Activated naive CD4-positive, alpha-beta T cell treated with anti-CD3 and anti-CD28 coated beads for 36 hours (primary cell): ENCODE results near the gene RPL11. TPM values are rescaled to one million over a fixed set of nuclear protein-coding genes. Genes with fewer than 3 reads are reported as not detected.
"Not testable (repeated sequence)": the region's sequence is repeated elsewhere in the genome, so short reads cannot be mapped to it uniquely, and the experiment has no call there.

Experiments used
- CTCF ChIA-PET: fragments of 350-600 bp; sonication (Branson Sonifier 250); formaldehyde crosslinking; loops from one replicate; lab custom pipeline; 2021; ENCODE audit warnings: antibody characterized with exemption; lab: Charles Lee
- DNase-seq: peaks from one replicate; pipeline ENCODE4 v3.0.0-alpha.2; 2020
- H3K27ac Mint-ChIP-seq: one replicate; pipeline ENCODE4 v1.8.0; 2021; ENCODE audit warnings: mild to moderate bottlenecking, mixed read lengths
- H3K27me3 Mint-ChIP-seq: one replicate; pipeline ENCODE4 v1.8.0; 2021; ENCODE audit warnings: low read depth, mixed read lengths
- H3K36me3 Mint-ChIP-seq: one replicate; pipeline ENCODE4 v1.8.0; 2021; ENCODE audit warnings: low read depth, mixed read lengths
- H3K4me1 Mint-ChIP-seq: one replicate; pipeline ENCODE4 v1.8.0; 2021; ENCODE audit warnings: low read depth, mixed read lengths
- H3K4me3 Mint-ChIP-seq: one replicate; pipeline ENCODE4 v1.8.0; 2021; ENCODE audit warnings: mild to moderate bottlenecking, moderate library complexity, mixed read lengths
- H3K9me3 Mint-ChIP-seq: one replicate; pipeline ENCODE4 v1.8.0; 2021; ENCODE audit warnings: mixed read lengths
- intact Hi-C: fragments of 100-400 bp; cut with micrococcal nuclease; formaldehyde crosslinking; loops from one replicate; pipeline ENCODE4 v1.15.1; 2023
- total RNA-seq, 2 experiments: library from RNA; stranded (reverse); gene quantifications; one replicate each; pipeline ENCODE4 v1.2.3, GENCODE V29; 2021

The RPL11 gene
- total RNA-seq: 1,000 to 10,000 TPM; 1,701 to 1,742 TPM

DNA sequence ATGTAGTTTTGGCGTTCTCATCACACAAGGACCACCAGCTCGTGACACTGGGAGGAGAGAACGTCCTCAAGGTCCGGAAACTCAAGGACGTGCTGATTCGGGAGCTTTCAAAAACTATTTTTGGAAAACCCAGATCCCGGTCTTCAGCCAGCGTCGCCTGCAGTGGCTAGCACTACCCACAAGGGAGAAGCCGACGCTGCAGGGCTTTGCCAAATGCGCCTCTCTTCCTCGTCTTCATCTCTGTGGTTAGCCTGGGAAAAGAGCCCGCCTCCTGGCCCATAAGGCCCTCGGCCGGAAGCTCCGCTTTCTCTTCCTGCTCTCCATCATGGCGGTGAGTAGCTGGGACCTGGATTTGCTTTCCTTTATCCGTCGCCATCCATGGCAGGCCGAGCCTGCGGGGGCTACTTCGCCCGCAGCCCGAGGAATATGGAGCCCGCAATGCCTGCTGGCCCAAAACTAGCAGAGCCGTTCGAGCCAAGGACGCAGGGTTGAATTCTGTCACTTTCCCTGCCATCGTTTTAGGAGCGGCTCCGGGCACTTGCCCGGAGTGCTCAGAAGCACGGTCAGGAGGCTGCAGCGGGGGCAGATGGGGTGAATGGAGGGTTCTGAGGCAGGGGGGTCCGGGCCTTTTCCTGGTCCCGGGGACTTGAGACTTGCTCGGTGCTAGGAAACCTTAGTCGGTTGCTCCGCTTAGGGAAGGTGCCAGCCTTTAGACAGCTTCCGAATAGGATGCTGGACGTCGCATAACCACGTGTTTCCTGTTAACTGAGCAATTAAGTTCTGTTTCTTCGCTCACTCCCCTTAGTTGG, at the start of gene RPL11:
Gene RPL11 (plus strand): TSS at position 308 of the 809 bp plus-strand sequence. CDS start 18 bp downstream, at position 326.
- intact Hi-C loops: loop anchor here (1.0 to 2.0 kb wide), 5 partner anchors 52 to 347 kb away; partner anchors contain the start of genes ELOA, FUCA1, GALE and HNRNPR
- peak; percentile 93 for DNase-seq
- Mint-ChIP-seq H3K27me3 (peaks cover under 1% of the 10 kb centered on the region), H3K9me3 (no peaks in the 10 kb centered on the region), H3K4me3 (peak within 1 kb of the TSS; percentile 95), H3K36me3 (peaks cover 51% of the 10 kb centered on the region), H3K27ac (peak within 1 kb of the TSS; percentile 97), H3K4me1 (peaks cover 43% of the 10 kb centered on the region)
- CTCF ChIA-PET: interaction anchor here (0.6 to 3.5 kb wide), 22 partner anchors 9 to 802 kb away, joined by 3 to 15 read pairs (median 3); partner anchors contain the start of gene PITHD1

DNA sequence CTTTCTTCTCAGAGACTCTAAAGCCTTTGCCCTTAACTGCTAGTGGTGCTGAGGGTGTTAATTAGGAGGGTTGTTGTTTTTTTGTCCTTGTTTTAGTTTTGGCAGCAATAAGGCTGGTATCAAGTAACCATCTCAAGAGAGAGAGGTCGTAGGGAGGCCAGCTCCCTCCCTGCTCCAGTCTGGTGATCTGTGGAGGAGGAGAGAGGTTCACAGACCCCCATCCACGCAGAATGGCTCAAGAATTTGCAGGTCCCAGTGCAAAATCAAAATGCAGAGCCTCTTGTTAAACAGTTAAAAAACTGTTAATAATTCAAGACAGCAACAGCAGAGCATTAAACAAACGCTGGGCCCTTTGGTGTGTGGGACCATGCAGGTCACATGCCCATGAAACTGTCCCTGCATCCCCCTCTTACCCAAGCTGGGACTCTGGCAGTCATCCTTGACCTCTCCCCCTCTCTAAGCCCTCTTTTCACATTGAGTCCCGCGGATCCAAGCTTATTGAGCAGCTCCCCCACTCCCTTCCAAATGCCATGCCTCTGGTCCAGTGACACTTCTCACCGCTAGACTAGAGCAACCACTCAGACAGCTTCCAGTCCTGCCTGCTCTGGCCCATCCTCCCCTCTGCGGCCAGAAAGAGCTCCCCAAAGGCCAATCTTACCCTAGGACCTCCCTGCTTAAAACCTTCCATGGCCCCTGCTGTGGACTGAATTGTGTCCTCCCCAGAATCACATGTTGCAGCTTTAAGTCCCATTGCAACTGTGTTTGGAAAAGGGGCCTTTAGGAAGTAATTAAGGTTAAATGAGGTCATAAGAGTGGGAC, 47.7 kb upstream of the RPL11 start:
- Mint-ChIP-seq H3K4me1 (no peaks in the 10 kb centered on the region), H3K9me3 (no peaks in the 10 kb centered on the region), H3K27ac (no peak overlapping the region), H3K4me3 (no peak overlapping the region), H3K27me3 (no peaks in the 10 kb centered on the region), H3K36me3 (no peaks in the 10 kb centered on the region)
- CTCF ChIA-PET: interaction anchor here (1.4 to 4.2 kb wide), 8 partner anchors 9 to 148 kb away, joined by 3 to 17 read pairs (median 6); no protein-coding TSS in a partner anchor
- intact Hi-C loops: no loop called here
- DNase-seq: no peak

DNA sequence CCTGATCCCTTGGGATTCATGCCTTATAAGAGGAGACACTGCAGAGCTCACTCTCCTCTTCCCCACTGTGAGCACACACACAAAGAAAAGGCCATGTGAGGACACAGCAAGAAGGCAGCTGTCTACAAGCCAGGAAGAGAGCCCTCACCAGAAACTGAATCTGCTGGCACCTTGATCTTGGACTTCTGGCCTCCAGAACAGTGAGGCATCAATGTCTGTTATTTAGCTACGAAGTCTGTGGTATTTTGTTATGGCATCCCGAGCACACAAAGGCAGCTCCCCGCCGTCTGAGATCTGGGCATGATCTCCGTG, 47.1 kb upstream of the RPL11 start:
- H3K4me1 Mint-ChIP-seq: no peaks in the 10 kb centered on the region
- intact Hi-C loops: no loop called here
- H3K27ac Mint-ChIP-seq: no peak overlapping the region
- no peaks in the 10 kb centered on the region for H3K9me3 Mint-ChIP-seq
- CTCF ChIA-PET: interaction anchor here (0.5 to 4.2 kb wide), 11 partner anchors 8 to 149 kb away, joined by 3 to 17 read pairs (median 6); no protein-coding TSS in a partner anchor
- H3K36me3 Mint-ChIP-seq: no peaks in the 10 kb centered on the region
- H3K4me3 Mint-ChIP-seq: no peak overlapping the region
- no peaks in the 10 kb centered on the region for H3K27me3 Mint-ChIP-seq
- no peak for DNase-seq

DNA sequence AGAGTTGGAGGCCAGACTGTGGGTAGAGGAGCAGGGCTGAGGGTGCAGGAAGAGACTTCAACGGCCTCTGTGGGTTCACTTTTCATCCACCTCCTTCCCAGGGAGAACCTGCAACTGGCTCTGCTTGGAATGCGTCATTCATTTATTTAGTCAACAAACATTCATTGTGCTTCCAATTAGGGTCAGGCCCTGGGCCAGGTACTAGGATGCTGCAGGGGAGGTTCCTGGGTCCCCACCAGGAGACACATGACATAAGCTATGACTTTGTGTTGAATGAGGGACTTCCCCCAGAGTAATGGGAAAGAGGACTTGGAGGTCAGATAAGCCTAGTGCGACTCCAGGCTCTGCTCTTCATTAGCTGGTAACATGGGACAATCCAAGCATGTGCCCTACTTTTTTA, 46.3 kb upstream of the RPL11 start:
- Mint-ChIP-seq H3K4me3 (no peak overlapping the region), H3K9me3 (no peaks in the 10 kb centered on the region), H3K27ac (no peak overlapping the region), H3K4me1 (no peaks in the 10 kb centered on the region), H3K27me3 (no peaks in the 10 kb centered on the region), H3K36me3 (no peaks in the 10 kb centered on the region)
- intact Hi-C loops: no loop called here
- no peak for DNase-seq
- CTCF ChIA-PET: interaction anchor here (0.5 to 4.2 kb wide), 9 partner anchors 8 to 151 kb away, joined by 3 to 17 read pairs (median 7); no protein-coding TSS in a partner anchor

DNA sequence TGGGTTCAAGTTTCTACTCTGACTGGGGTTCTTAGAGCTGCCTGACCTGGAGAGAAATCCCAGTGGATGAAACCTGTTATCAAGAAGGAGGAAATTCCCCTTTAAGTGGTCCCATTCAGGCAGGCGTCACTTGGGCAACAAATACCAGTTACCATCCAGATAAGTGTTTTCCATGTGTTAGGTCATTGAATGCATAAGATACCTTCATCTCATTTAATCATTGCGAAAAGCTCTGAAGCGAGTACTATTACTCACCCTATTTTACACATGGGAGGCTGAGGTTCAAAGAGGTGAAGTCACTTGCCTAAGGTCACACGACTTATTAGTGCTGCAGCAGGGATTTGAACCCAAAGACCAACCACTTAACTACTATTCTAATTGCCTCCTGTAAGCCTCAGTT, 45.5 kb upstream of the RPL11 start:
- no peaks in the 10 kb centered on the region for H3K9me3 Mint-ChIP-seq
- DNase-seq: no peak
- no peak overlapping the region for H3K4me3 Mint-ChIP-seq
- intact Hi-C loops: no loop called here
- H3K27me3 Mint-ChIP-seq: no peaks in the 10 kb centered on the region
- no peaks in the 10 kb centered on the region for H3K4me1 Mint-ChIP-seq
- H3K36me3 Mint-ChIP-seq: no peaks in the 10 kb centered on the region
- CTCF ChIA-PET: interaction anchor here (0.5 to 4.2 kb wide), 5 partner anchors 9 to 152 kb away, joined by 3 to 17 read pairs (median 8); no protein-coding TSS in a partner anchor
- no peak overlapping the region for H3K27ac Mint-ChIP-seq

DNA sequence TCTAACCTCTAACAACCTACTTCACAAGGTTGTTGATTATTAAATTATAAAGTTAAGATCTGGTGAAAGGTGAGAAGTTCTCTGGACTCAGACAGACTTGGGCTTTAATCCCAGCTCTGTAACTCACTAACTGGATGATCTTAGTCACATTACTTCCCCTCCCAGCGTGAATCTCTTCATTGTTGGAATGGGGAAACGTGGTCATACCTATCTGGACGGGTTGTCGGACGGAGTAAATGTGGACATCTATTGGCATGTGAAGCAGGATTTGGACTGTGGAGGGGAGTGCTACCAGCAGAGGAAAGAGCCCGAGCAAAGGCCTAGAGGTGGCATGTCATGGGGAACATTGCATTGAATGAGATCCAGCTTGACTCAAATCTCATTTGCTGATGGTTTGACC, 45.1 kb upstream of the RPL11 start:
- Mint-ChIP-seq H3K27ac (no peak overlapping the region), H3K27me3 (no peaks in the 10 kb centered on the region), H3K36me3 (no peaks in the 10 kb centered on the region), H3K4me1 (no peaks in the 10 kb centered on the region), H3K4me3 (no peak overlapping the region), H3K9me3 (no peaks in the 10 kb centered on the region)
- no peak for DNase-seq
- CTCF ChIA-PET: interaction anchor here (2.5 to 4.2 kb wide), 4 partner anchors 10 to 149 kb away, joined by 7 to 17 read pairs (median 10); no protein-coding TSS in a partner anchor
- intact Hi-C loops: no loop called here

DNA sequence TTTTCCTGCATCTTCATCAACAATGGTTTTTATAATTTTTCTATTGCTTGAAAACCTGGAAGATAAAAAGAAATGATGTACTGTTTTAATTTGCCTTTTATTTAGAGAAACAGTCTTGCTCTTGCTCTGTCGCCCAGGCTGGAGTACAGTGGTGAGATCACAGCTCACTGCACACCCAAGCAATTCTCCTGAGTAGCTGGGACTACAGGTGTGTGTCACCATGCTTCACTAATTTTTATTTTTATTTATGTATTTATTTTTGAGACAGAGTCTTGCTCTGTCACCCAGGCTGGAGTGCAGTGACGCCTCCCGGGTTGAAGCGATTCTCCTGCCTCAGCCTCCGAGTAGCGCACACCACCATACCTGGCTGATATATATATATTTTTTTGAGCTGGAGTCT, 43.0 kb upstream of the RPL11 start:
- CTCF ChIA-PET: interaction anchor here (0.7 kb wide), 1 partner anchor 11 kb away, joined by 3 read pairs; no protein-coding TSS in a partner anchor
- Mint-ChIP-seq H3K27ac (no peak overlapping the region), H3K9me3 (no peaks in the 10 kb centered on the region), H3K27me3 (no peaks in the 10 kb centered on the region), H3K4me1 (no peaks in the 10 kb centered on the region), H3K36me3 (no peaks in the 10 kb centered on the region), H3K4me3 (no peak overlapping the region)
- DNase-seq: no peak
- intact Hi-C loops: no loop called here

DNA sequence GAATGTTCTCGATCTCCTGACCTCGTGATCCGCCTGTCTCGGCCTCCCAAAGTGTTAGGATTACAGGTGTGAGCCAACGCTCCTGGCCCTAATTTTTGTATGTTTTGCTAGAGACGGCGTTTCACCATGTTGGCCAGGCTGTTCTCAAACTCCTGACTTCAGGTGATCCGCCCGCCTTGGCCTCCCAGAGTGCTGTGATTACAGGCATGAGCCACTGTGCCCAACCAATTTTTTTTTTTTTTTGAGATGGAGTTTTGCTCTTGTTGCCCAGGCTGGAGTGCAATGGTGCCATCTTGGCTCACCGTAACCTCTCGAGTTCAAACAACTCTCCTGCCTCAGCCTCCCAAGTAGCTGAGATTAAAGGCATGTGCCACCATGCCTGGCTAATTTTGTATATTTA, 42.4 kb upstream of the RPL11 start:
- H3K9me3 Mint-ChIP-seq, H3K36me3 Mint-ChIP-seq, H3K4me1 Mint-ChIP-seq, DNase-seq, H3K4me3 Mint-ChIP-seq, H3K27me3 Mint-ChIP-seq, intact Hi-C loops, H3K27ac Mint-ChIP-seq: not testable (repeated sequence)
- CTCF ChIA-PET: interaction anchor here (0.6 to 1.0 kb wide), 4 partner anchors 10 to 267 kb away, joined by 3 to 5 read pairs (median 4); no protein-coding TSS in a partner anchor

DNA sequence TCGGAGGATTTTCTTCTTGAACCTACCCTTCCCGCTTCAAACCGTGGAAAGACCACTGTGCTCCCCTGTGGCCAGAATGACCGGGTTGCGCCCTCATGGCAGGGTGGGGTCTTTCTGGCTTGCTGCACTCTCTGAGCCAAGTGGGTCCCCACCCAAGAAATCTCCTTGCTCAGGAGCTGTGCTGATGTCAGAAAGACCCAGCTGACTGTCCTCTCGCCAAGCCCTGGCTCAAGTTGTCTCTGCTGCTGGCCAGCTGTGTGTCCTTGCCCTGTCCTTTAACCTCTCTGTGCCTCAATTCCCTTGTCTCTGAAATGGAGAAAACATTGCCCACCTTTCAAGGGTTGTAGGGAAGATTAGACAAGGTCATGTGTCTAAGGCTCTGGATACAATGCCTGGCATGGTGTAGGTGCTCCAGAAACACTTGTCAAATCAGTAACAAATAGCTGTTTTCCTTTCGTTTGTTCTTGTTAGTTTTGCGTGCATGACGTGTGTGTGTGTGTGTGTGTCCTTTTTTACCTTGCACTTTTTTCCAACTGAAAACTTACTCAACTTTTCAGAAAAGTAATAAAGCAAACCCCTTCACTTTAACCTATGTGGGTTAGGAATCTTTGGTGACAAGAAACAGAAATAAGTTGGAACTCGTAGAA, 41.1 kb upstream of the RPL11 start:
- CTCF ChIA-PET: interaction anchor here (0.8 to 1.7 kb wide), 5 partner anchors 13 to 154 kb away, joined by 3 to 4 read pairs (median 4); no protein-coding TSS in a partner anchor
- Mint-ChIP-seq H3K36me3 (no peaks in the 10 kb centered on the region), H3K27ac (no peak overlapping the region), H3K4me1 (no peaks in the 10 kb centered on the region), H3K9me3 (no peaks in the 10 kb centered on the region), H3K4me3 (no peak overlapping the region), H3K27me3 (no peaks in the 10 kb centered on the region)
- intact Hi-C loops: no loop called here
- no peak for DNase-seq

DNA sequence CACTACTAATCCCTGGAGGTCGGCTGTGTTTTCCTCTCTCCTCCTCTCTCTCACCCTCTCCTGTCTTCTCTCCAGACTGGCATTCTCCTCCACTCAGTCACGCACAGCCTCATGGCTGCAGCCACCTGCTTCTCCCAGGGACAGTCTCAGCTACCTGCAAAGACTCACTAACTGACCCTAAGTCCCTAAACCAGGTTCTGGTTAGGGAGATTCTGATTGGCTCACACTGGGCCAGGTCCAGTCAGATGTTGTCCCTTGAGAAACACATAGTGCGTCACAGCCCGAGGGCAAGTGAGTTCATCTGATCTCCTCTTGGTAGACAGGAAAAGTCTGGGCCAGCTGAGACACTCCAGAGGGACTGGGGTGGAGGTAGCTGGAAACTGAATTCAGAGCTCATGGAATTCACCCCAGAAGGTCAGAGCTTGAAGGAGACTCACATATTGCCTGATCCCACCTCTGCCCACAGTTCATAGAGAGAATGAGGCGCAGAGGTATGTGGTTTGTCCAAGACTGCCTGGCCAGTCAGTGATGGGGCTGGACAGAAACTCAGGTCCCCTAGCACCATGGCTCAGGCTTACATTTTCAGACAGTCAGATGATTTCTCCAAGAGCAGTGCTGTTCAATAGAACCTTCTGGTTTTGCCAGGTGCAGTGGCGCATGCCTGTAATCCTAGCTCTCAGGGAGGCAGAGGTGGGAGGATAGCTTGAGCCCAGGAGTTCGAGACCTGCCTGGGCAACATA, 40.4 kb upstream of the RPL11 start:
- intact Hi-C loops: no loop called here
- no peaks in the 10 kb centered on the region for H3K4me1 Mint-ChIP-seq
- no peak overlapping the region for H3K4me3 Mint-ChIP-seq
- no peaks in the 10 kb centered on the region for H3K9me3 Mint-ChIP-seq
- no peak for DNase-seq
- no peak overlapping the region for H3K27ac Mint-ChIP-seq
- CTCF ChIA-PET: interaction anchor here (0.6 to 1.7 kb wide), 4 partner anchors 14 to 114 kb away, joined by 3 to 4 read pairs (median 3); no protein-coding TSS in a partner anchor
- H3K27me3 Mint-ChIP-seq: no peaks in the 10 kb centered on the region
- H3K36me3 Mint-ChIP-seq: no peaks in the 10 kb centered on the region

DNA sequence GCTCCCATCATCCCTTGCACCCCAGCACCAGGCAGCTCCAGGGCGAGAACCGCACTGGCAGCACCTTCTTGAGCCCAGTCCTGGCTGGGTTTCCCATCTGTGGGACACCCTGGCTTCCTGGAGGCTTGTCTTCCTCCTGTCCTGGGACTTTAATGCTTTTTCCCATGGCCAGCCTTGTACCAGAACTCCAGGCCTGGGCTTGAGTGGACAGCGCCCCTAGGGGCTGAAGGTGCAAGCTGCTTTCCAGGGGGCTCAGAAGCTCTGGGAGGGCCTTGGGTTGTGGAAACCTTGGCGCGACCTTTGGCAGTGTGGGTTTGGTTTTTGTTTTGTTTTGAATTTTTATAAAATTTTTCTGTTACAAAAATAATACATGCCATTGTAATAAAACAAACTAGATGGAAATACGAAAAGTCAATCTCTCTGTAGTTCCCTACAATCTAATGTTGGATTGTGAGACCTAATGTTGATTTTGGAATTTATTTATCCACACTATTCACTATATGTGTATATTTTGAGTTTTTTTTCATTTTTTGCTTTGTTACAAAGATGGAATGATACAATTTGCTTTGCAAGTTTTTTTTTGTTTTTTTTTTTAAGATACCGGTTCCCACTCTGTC, 33.8 kb upstream of the RPL11 start:
- H3K36me3 Mint-ChIP-seq: no peaks in the 10 kb centered on the region
- intact Hi-C loops: no loop called here
- no peaks in the 10 kb centered on the region for H3K4me1 Mint-ChIP-seq
- H3K27ac Mint-ChIP-seq: no peak overlapping the region
- CTCF ChIA-PET: interaction anchor here (0.6 to 3.3 kb wide), 13 partner anchors 10 to 796 kb away, joined by 3 to 10 read pairs (median 3); partner anchors contain the start of gene RPL11
- peak; percentile 58 for DNase-seq
- H3K4me3 Mint-ChIP-seq: no peak overlapping the region
- no peaks in the 10 kb centered on the region for H3K9me3 Mint-ChIP-seq
- H3K27me3 Mint-ChIP-seq: no peaks in the 10 kb centered on the region
